T-helper 2 cell treated with Interferon-gamma antibody and Interleukin-4, amounts not matched to agents 100 ng/mL and 5 ng/mL, for 36 hours (primary cell): ENCODE measurements around the gene OSBPL5. TPM values are rescaled to one million over a fixed set of nuclear protein-coding genes. Genes with fewer than 3 reads are reported as not detected.

ENCODE experiments used
- intact Hi-C: fragments of 100-400 bp; cut with micrococcal nuclease; formaldehyde crosslinking; loops from one replicate; pipeline ENCODE4 v1.15.1; 2023
- total RNA-seq: library from RNA; stranded (reverse); gene quantifications from 2 replicates; pipeline ENCODE4 v1.2.3, GENCODE V29; 2022

OSBPL5 gene
- total RNA-seq, 1 donor from 2014 or later: 3.7 TPM

GRCh38 chr11:3135481-3136440, 29.3 kb downstream of the OSBPL5 start:
- intact Hi-C loops: no loop called here

- intact Hi-C loops: no loop called here
These were observed 30.2 kb downstream of the OSBPL5 start for GRCh38 chr11:3134651-3135480.

GRCh38 chr11:3134218-3134621, 30.9 kb downstream of the OSBPL5 start:
- intact Hi-C loops: no loop called here

- intact Hi-C loops: no loop called here
These were observed 31.6 kb downstream of the OSBPL5 start for GRCh38 chr11:3133261-3134217.

GRCh38 chr11:3132831-3133260, 32.3 kb downstream of the OSBPL5 start:
- intact Hi-C loops: no loop called here

- intact Hi-C loops: no loop called here
These were observed 32.8 kb downstream of the OSBPL5 start for GRCh38 chr11:3132271-3132781.

- intact Hi-C loops: no loop called here
These were observed 33.7 kb downstream of the OSBPL5 start for GRCh38 chr11:3131330-3131941.

- intact Hi-C loops: no loop called here
These were observed 34.6 kb downstream of the OSBPL5 start for GRCh38 chr11:3130269-3131071.

GRCh38 chr11:3129591-3130268, 35.4 kb downstream of the OSBPL5 start:
- intact Hi-C loops: no loop called here

- intact Hi-C loops: no loop called here
These were observed 35.9 kb downstream of the OSBPL5 start for GRCh38 chr11:3129181-3129590.

- intact Hi-C loops: no loop called here
These were observed 36.5 kb downstream of the OSBPL5 start for GRCh38 chr11:3128356-3129180.

- intact Hi-C loops: no loop called here
These were observed 37.3 kb downstream of the OSBPL5 start for GRCh38 chr11:3127706-3128355.

GRCh38 chr11:3126901-3127691, 38.0 kb downstream of the OSBPL5 start:
- intact Hi-C loops: no loop called here

GRCh38 chr11:3126207-3126865, 38.8 kb downstream of the OSBPL5 start:
- intact Hi-C loops: no loop called here

GRCh38 chr11:3124821-3125220, 40.3 kb downstream of the OSBPL5 start:
- intact Hi-C loops: no loop called here
